PC-9 (cell line): ENCODE measurements around the gene COL23A1. TPM values are rescaled to one million over a fixed set of nuclear protein-coding genes. Genes with fewer than 3 reads are reported as not detected.

ENCODE experiments used
- BruUV-seq: library from RNA; stranded (reverse); fragments of 400-500 nt; replicated peaks from 2 replicates; lab custom pipeline; 2021; lab: Mats Ljungman, UMichigan
- CTCF ChIA-PET: fragments of 300-600 bp; sonication (Branson Sonifier 250); formaldehyde crosslinking; loops from one replicate; lab custom pipeline; 2022; ENCODE audit warnings: antibody characterized with exemption; lab: Charles Lee
- POLR2A ChIA-PET: fragments of 300-600 bp; sonication (Branson Sonifier 250); formaldehyde crosslinking; loops from one replicate; lab custom pipeline; 2022; ENCODE audit warnings: antibody characterized with exemption; ENCODE audit not compliant: unreplicated experiment; lab: Charles Lee
- DNase-seq, 2 experiments: peaks; one replicate each; pipeline versions ENCODE4 v3.0.0 to v3.0.0-alpha.2; 2015 to 2022; ENCODE audit warnings: mixed read lengths in 1 of 2
- H2AFZ ChIP-seq: fragments of 200-600 bp; sonication (generic); 2 replicates; pipeline ENCODE4 v1.8.1; 2017; ENCODE audit warnings: antibody characterized with exemption
- H3F3A ChIP-seq: fragments of 200-600 bp; sonication (generic); 2 replicates; pipeline ENCODE4 v1.8.1; 2017; ENCODE audit warnings: antibody characterized with exemption, mild to moderate bottlenecking, low read depth; ENCODE audit not compliant: insufficient read depth
- H3K27ac ChIP-seq: fragments of 200-600 bp; sonication (generic); 2 replicates; pipeline ENCODE4 v1.6.1; 2016; ENCODE audit warnings: mixed run types
- H3K27me3 ChIP-seq: fragments of 200-600 bp; sonication (generic); 2 replicates; pipeline ENCODE4 v1.6.1; 2016; ENCODE audit warnings: low read depth, mixed run types; ENCODE audit not compliant: insufficient read depth
- H3K36me3 ChIP-seq: fragments of 200-600 bp; sonication (generic); 2 replicates; pipeline ENCODE4 v1.6.1; 2016; ENCODE audit warnings: low read depth, mixed run types
- H3K4me1 ChIP-seq: fragments of 200-600 bp; sonication (generic); replicated peaks from 2 replicates; pipeline ENCODE4 v1.6.1; 2016; ENCODE audit warnings: mixed run types; ENCODE audit not compliant: insufficient read depth
- H3K4me2 ChIP-seq: fragments of 200-600 bp; sonication (generic); 2 replicates; pipeline ENCODE4 v1.6.1; 2017; ENCODE audit warnings: mixed run types
- H3K4me3 ChIP-seq: fragments of 200-600 bp; sonication (generic); 2 replicates; pipeline ENCODE4 v1.6.1; 2016; ENCODE audit warnings: mixed run types
- H3K79me2 ChIP-seq: fragments of 200-600 bp; sonication (generic); 2 replicates; pipeline ENCODE4 v1.6.1; 2017; ENCODE audit warnings: low read depth, mixed run types
- H3K9me2 ChIP-seq: fragments of 200-600 bp; sonication (generic); 2 replicates; pipeline ENCODE4 v1.8.1; 2017; ENCODE audit warnings: mild to moderate bottlenecking; ENCODE audit not compliant: insufficient read depth
- H3K9me3 ChIP-seq: fragments of 200-600 bp; sonication (generic); 2 replicates; pipeline ENCODE4 v1.8.1; 2016; ENCODE audit warnings: low read depth; ENCODE audit not compliant: insufficient read depth
- H4K20me1 ChIP-seq: fragments of 200-600 bp; sonication (generic); 2 replicates; pipeline ENCODE4 v1.8.1; 2017; ENCODE audit not compliant: insufficient read depth
- CTCF ChIP-seq: fragments of 200-600 bp; sonication (generic); conservative IDR thresholded peaks from 2 replicates; pipeline ENCODE4 v1.6.1; 2017; ENCODE audit warnings: mixed run types, antibody characterized with exemption, mild to moderate bottlenecking, moderate library complexity
- EZH2 ChIP-seq: fragments of 200-600 bp; sonication (generic); IDR thresholded peaks from 2 replicates; pipeline ENCODE4 v1.8.0; 2017; ENCODE audit warnings: antibody characterized with exemption, low read depth
- intact Hi-C: fragments of 100-400 bp; cut with micrococcal nuclease; formaldehyde crosslinking; loops from one replicate; pipeline ENCODE4 v1.10.0; 2022; ENCODE audit not compliant: unreplicated experiment
- total RNA-seq: library from RNA; stranded (reverse); gene quantifications from 2 replicates; pipeline ENCODE4 v1.2.3, GENCODE V29; 2021

COL23A1 gene
- total RNA-seq, 1 experiment from 2014 or later, result not detected

DNA sequence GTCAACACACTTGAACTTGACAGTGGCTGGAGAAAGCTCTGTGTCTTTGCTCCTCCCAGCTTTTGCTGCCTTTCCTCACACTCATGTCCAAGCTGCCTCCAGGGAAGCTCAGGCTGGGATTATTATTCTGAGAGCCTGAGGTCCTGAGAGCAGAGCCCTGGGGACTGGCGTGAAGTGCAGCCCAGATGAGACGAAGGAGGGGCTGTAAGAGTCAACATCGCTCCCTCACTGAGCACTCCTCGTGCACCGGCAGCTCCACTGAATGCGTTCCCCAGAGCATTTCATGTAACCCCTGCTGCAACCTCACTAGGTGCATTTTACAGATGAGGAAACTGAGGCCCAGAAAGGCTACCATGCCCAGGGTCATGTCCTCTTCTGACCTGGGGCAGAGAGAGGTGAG is 294.1 kb downstream of the COL23A1 start:
- ChIA-PET POLR2A (no interaction called here), CTCF (no interaction called here)
- Histone ChIP-seq H3F3A (no peaks in the 10 kb centered on the region), H2AFZ (no peak overlapping the region), H3K36me3 (no peaks in the 10 kb centered on the region), H3K27me3 (peaks cover 94% of the 10 kb centered on the region), H3K4me2 (no peak overlapping the region), H3K27ac (no peak overlapping the region), H3K4me3 (no peak overlapping the region), H3K9me2 (no peaks in the 10 kb centered on the region), H4K20me1 (no peaks in the 10 kb centered on the region), H3K4me1 (no peaks in the 10 kb centered on the region), H3K9me3 (no peaks in the 10 kb centered on the region), H3K79me2 (no peaks in the 10 kb centered on the region)
- BruUV-seq, result no TSS peak
- DNase-seq, result no peak
- intact Hi-C loops, result no loop called here
- no peak for TF ChIP-seq CTCF
- no peak for TF ChIP-seq EZH2

DNA sequence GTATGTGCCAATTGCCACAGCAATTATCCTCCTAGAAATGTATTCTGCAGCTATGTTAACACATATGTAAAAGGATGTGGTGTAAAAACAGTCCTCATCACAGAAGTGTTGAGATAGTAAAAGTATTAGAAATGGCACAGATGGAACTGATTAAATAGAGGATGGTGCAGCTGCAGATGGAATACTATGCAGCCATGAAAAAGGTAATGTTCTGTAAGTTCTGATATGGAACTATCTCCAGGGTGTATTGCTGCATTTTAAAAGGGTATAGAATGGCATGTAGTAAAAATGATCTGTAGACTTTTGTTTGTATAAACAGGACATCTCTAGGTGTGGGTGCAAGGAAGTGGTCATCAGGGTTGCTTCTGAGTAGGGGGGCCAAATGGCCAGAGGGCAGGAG is 294.6 kb downstream of the COL23A1 start:
- H3K27ac ChIP-seq, result no peak overlapping the region
- no peak overlapping the region for H3K4me2 ChIP-seq
- H3K4me1 ChIP-seq, result no peaks in the 10 kb centered on the region
- peaks cover 94% of the 10 kb centered on the region for H3K27me3 ChIP-seq
- no peaks in the 10 kb centered on the region for H4K20me1 ChIP-seq
- no TSS peak for BruUV-seq
- no peak overlapping the region for H2AFZ ChIP-seq
- ChIA-PET CTCF (no interaction called here), POLR2A (no interaction called here)
- H3K9me3 ChIP-seq, result no peaks in the 10 kb centered on the region
- no peaks in the 10 kb centered on the region for H3K79me2 ChIP-seq
- no peak for TF ChIP-seq CTCF
- no peak for TF ChIP-seq EZH2
- no peak for DNase-seq
- intact Hi-C loops, result no loop called here
- no peaks in the 10 kb centered on the region for H3F3A ChIP-seq
- no peaks in the 10 kb centered on the region for H3K36me3 ChIP-seq
- H3K9me2 ChIP-seq, result no peaks in the 10 kb centered on the region
- H3K4me3 ChIP-seq, result no peak overlapping the region

DNA sequence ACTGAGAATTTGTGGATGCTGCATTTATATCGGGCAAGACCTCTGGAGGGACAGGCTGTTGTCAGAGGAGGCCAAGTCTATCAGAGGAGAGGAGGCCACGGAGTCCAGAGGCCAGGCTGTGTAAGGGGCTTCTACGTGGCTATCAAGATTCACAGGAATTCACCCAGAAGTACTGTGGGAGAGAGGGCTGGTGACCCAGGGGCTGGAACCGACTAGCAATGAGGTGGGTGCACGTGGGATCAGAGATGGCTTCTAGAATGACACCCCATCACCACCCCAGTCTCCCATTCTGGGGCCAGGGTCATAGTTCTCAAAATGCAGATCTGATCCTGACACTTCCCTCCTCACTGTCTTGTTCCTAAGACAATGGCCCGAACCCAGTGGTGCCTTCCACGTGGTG is 296.4 kb downstream of the COL23A1 start:
- intact Hi-C loops, result no loop called here
- DNase-seq, result no peak
- no peak overlapping the region for H3K27ac ChIP-seq
- TF ChIP-seq EZH2 (no peak), CTCF (no peak)
- ChIA-PET CTCF (no interaction called here), POLR2A (no interaction called here)
- H3K4me1 ChIP-seq, result no peaks in the 10 kb centered on the region
- no peaks in the 10 kb centered on the region for H3K36me3 ChIP-seq
- no peaks in the 10 kb centered on the region for H3K79me2 ChIP-seq
- no peaks in the 10 kb centered on the region for H3F3A ChIP-seq
- no peak overlapping the region for H3K4me2 ChIP-seq
- H4K20me1 ChIP-seq, result no peaks in the 10 kb centered on the region
- no peak overlapping the region for H3K4me3 ChIP-seq
- peaks cover 97% of the 10 kb centered on the region for H3K27me3 ChIP-seq
- no peak overlapping the region for H2AFZ ChIP-seq
- no peaks in the 10 kb centered on the region for H3K9me2 ChIP-seq
- BruUV-seq, result no TSS peak
- no peaks in the 10 kb centered on the region for H3K9me3 ChIP-seq
